ENCODE measurements around the gene USP16. TPM values are rescaled to one million over a fixed set of nuclear protein-coding genes. Genes with fewer than 3 reads are reported as not detected.

USP16 gene
- total RNA-seq, 1 donor from 2014 or later: 33.7 TPM

DNA sequence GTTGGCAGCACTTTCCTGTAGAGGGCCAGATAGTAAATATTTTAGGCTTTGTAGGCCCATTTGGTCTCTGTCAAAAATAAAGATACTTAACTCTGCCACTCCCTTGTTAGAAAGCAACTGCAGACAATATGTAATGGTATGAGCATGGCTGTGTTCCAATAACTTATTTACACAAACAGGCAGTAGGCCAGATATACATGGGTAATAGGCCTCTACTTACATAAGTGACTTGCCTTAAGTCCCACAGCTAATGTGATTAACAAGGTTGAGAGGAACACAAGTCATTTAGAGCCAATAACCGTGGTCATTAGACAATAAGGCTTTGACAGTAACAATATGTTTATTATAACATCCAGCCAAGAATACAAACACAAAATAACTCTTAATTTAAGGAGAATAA, 31.5 kb downstream of the USP16 start:
- Histone ChIP-seq H3K9me3 (replicated peaks) (no peaks in the 10 kb centered on the region), H3K36me3 (peaks cover 98% of the 10 kb centered on the region), H3K27ac (replicated peaks) (no peak overlapping the region), H3K4me3 (no peak overlapping the region), H3K4me1 (no peaks in the 10 kb centered on the region), H3K27me3 (ENCODE audit: low read depth) (no peaks in the 10 kb centered on the region)
- intact Hi-C loops (cut with micrococcal nuclease): no loop called here
- no peak for DNase-seq
- TF ChIP-seq, protein P1, sequence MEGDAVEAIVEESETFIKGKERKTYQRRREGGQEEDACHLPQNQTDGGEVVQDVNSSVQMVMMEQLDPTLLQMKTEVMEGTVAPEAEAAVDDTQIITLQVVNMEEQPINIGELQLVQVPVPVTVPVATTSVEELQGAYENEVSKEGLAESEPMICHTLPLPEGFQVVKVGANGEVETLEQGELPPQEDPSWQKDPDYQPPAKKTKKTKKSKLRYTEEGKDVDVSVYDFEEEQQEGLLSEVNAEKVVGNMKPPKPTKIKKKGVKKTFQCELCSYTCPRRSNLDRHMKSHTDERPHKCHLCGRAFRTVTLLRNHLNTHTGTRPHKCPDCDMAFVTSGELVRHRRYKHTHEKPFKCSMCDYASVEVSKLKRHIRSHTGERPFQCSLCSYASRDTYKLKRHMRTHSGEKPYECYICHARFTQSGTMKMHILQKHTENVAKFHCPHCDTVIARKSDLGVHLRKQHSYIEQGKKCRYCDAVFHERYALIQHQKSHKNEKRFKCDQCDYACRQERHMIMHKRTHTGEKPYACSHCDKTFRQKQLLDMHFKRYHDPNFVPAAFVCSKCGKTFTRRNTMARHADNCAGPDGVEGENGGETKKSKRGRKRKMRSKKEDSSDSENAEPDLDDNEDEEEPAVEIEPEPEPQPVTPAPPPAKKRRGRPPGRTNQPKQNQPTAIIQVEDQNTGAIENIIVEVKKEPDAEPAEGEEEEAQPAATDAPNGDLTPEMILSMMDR (IDR thresholded peaks at IDR 0.05; ENCODE audit: borderline replicate concordance): no peak

DNA sequence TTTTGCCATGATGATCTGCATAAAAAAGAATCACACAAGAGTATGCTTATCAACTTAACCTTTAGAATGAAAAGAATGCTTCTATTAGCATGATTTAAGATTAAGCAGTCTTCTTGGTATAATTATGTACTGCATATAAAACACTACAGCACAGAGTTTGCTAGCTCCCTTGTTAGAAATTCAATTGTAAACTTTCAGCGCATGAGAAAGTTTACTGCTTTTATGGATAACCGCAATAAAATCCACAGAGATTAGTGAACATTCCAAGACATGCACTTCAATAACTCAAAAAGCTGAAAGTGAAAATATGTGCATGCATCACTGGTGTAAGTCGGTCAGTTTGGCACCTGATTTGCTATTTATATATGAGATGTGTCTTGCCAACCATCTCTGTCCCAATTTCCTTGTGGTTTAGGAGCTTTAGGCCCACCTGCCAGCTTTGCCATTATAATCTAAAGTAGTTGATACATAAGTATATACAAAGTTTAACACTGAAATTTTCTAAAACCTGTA, 32.1 kb downstream of the USP16 start:
- H3K27me3 ChIP-seq (ENCODE audit: low read depth): no peaks in the 10 kb centered on the region
- no peaks in the 10 kb centered on the region for H3K9me3 ChIP-seq (replicated peaks)
- no peaks in the 10 kb centered on the region for H3K4me1 ChIP-seq
- DNase-seq: no peak
- no peak overlapping the region for H3K4me3 ChIP-seq
- H3K27ac ChIP-seq (replicated peaks): no peak overlapping the region
- intact Hi-C loops (cut with micrococcal nuclease): no loop called here
- peaks cover 98% of the 10 kb centered on the region for H3K36me3 ChIP-seq
- TF ChIP-seq, protein P1 (IDR thresholded peaks at IDR 0.05; ENCODE audit: borderline replicate concordance): no peak

DNA sequence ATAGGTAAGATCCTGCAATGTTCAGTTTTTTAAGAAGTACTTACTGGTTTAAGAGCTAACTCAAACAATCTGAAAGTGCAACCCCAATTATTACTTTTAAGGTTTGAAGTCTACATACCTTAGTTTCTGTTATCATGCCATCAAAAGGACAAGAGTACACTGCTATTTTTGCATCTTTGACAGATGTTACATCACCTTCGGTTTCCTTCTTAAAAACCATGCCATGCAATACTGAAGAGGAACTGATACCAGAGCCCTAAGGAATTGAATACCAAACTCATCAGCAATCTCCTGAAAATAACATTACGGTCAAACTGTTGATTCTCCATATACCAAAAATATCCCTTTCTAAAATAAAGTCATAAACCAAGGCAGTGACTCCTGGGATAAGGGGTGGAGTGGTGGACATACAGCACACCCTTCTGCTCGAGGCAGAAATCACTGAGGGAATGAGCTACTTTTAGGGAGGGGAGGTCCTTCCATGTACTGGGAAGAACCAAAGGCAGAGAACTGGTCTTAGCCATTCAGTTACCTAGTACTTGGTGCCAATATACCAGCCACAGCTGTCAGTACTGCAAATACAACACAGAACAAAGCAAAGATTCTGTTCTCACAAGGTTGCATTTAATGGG, 40.5 kb downstream of the USP16 start:
- Histone ChIP-seq H3K27me3 (ENCODE audit: low read depth) (no peaks in the 10 kb centered on the region), H3K27ac (replicated peaks) (no peak overlapping the region), H3K36me3 (peaks cover 100% of the 10 kb centered on the region), H3K4me1 (peaks cover 9% of the 10 kb centered on the region), H3K4me3 (no peak overlapping the region), H3K9me3 (replicated peaks) (no peaks in the 10 kb centered on the region)
- TF ChIP-seq, protein P1 (IDR thresholded peaks at IDR 0.05; ENCODE audit: borderline replicate concordance): no peak
- DNase-seq: no peak
- intact Hi-C loops (cut with micrococcal nuclease): no loop called here

DNA sequence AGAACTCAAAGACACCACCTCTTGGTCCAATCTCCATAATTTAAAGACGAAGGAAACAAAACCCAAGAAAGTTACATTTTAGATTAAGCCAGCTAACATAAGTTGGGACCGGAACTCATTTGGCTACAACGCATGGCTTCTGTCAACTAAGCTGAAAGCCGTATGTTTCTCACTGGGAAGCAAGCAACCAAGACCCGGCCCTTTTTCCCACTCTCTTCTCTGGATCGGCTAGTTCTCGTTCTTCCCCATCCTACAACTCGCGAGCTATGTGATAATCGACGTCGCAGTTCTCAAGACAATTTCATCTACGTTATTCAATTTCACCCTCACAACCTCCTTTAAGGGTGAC, 48.4 kb downstream of the USP16 start:
- intact Hi-C loops (cut with micrococcal nuclease): no loop called here
- Histone ChIP-seq H3K9me3 (replicated peaks) (no peaks in the 10 kb centered on the region), H3K36me3 (peaks cover 25% of the 10 kb centered on the region), H3K27ac (replicated peaks) (peak overlapping the region; percentile 92), H3K4me1 (peaks cover 53% of the 10 kb centered on the region), H3K4me3 (peak overlapping the region; percentile 98), H3K27me3 (ENCODE audit: low read depth) (no peaks in the 10 kb centered on the region)
- TF ChIP-seq, protein P1 (IDR thresholded peaks at IDR 0.05; ENCODE audit: borderline replicate concordance): no peak
- no peak for DNase-seq

DNA sequence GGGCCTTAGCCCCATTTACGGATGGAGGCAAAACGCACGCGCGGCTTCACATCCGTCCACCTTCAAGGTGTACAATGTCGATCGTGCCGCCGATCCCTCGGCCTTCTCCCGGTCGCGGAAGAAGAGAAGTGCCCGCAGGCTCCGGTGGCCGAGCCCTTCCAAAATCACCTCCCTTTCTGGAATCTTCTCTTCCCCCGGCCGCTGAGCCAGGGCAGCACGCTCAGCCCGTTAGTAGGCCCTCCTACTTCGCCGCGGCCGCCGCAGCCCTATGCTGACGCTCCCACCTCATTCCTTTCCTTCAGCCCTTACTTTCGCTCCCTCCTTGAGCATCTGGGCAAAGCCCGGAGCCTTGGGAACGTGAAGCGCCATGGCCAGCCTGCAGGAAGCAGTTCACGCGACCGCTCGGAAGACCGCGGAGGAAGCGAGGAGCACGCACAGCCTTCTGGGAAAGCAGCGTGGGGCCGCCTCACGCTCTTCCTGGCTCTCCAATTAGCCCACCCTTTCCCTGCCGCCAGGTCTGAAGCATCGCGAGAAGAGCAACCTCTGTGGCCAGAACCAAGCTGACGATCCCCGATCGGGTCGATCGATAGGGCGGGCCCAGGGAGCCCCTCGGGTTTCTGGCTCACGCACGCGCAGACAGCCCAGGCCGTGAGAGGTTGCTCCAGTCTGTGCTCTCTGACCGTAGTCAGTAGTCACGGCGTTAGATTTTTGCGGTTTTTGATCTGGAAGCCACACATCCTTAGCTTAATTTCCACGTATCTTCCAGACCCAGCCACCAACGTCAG, 48.9 kb downstream of the USP16 start, which contains the start of gene CCT8:
Gene CCT8 (minus strand): TSS at position 427 of the 785 bp plus-strand sequence. CDS start 58 bp downstream, at position 369.
- intact Hi-C loops (cut with micrococcal nuclease): no loop called here
- Histone ChIP-seq H3K4me3 (peak within 1 kb of the TSS; percentile 98), H3K36me3 (peaks cover 20% of the 10 kb centered on the region), H3K4me1 (peaks cover 53% of the 10 kb centered on the region), H3K9me3 (replicated peaks) (no peaks in the 10 kb centered on the region), H3K27me3 (ENCODE audit: low read depth) (no peaks in the 10 kb centered on the region), H3K27ac (replicated peaks) (peak within 1 kb of the TSS; percentile 92)
- TF ChIP-seq, protein P1 (IDR thresholded peaks at IDR 0.05; ENCODE audit: borderline replicate concordance): no peak
- DNase-seq: peak; percentile 99

Measured in left ventricle myocardium inferior (tissue), 1 donor.